NB4 (cell line): Measurements from ENCODE around the gene ALPP.
"Not testable (repeated sequence)": the region's sequence is repeated elsewhere in the genome, so short reads cannot be mapped to it uniquely, and the experiment has no call there.

Experiments
- DNase-seq: peaks from one replicate; pipeline ENCODE4 v3.0.0; 2010; ENCODE audit warnings: low read depth
- H3K4me3 ChIP-seq: one replicate; pipeline ENCODE4 v1.5.1; 2011; ENCODE audit warnings: mild to moderate bottlenecking, low read depth, low read length, moderate library complexity
- CTCF ChIP-seq: IDR thresholded peaks from one replicate; pipeline ENCODE4 v1.5.1; 2012; ENCODE audit warnings: low read depth, low read length
- MAX ChIP-seq: IDR thresholded peaks from 2 replicates; pipeline ENCODE4 v1.6.1; 2011; ENCODE audit warnings: low read depth, low read length
- MYC ChIP-seq: IDR thresholded peaks from 2 replicates; pipeline ENCODE4 v1.6.1; 2011; ENCODE audit warnings: low read depth, low read length
- POLR2A ChIP-seq: IDR thresholded peaks from 2 replicates; pipeline ENCODE4 v1.6.1; 2011; ENCODE audit warnings: mild to moderate bottlenecking; ENCODE audit not compliant: insufficient read length; ENCODE audit errors: extremely low read depth

The ALPP gene

GRCh38 chr2:232382331-232383225, 4.0 kb downstream of the ALPP start:
- H3K4me3 ChIP-seq = no peak overlapping the region
- TF ChIP-seq MYC = no peak
- DNase-seq = peak; percentile 38

- no peak overlapping the region for H3K4me3 ChIP-seq
- no peak for TF ChIP-seq CTCF
- no peak for TF ChIP-seq MAX
- no peak for TF ChIP-seq MYC
- no peak for TF ChIP-seq POLR2A
- DNase-seq = no peak
Measured at GRCh38 chr2:232384466-232384865, 5.9 kb downstream of the ALPP start.

GRCh38 chr2:232385058-232385457, 6.5 kb downstream of the ALPP start:
- not testable (repeated sequence) for H3K4me3 ChIP-seq, DNase-seq

GRCh38 chr2:232385660-232386489, 7.3 kb downstream of the ALPP start:
- TF ChIP-seq POLR2A = no peak
- TF ChIP-seq CTCF = no peak
- no peak for TF ChIP-seq MYC
- no peak for TF ChIP-seq MAX
- DNase-seq = peak; percentile 24
- H3K4me3 ChIP-seq = no peak overlapping the region

- no peak overlapping the region for H3K4me3 ChIP-seq
Measured at GRCh38 chr2:232386490-232386739, 7.9 kb downstream of the ALPP start.

GRCh38 chr2:232386740-232387450, 8.3 kb downstream of the ALPP start:
- no peak for TF ChIP-seq MAX
- TF ChIP-seq CTCF = no peak
- TF ChIP-seq MYC = no peak
- DNase-seq = no peak
- no peak overlapping the region for H3K4me3 ChIP-seq

More at GRCh38 chr2:232386490-232386739, 7.9 kb downstream of the ALPP start:
- TF ChIP-seq CTCF (no peak), POLR2A (no peak), MYC (no peak), MAX (no peak)
- DNase-seq = no peak
